ENCODE data around the gene CTBP1. TPM values are rescaled to one million over a fixed set of nuclear protein-coding genes. Genes with fewer than 3 reads are reported as not detected.
A peak's percentile ranks its signal among the peaks of the same experiment; 100 is the strongest.

CTBP1 gene
- total and polyA plus RNA-seq, 2 experiments from 2014 or later, result 152 to 431 TPM

GRCh38 chr4:1194010-1194900, 54.7 kb downstream of the CTBP1 start:
- no peak overlapping the region for H3K27ac ChIP-seq
- no peaks in the 10 kb centered on the region for H3K36me3 ChIP-seq
- H3K4me1 ChIP-seq (ENCODE audit: low read depth), result no peaks in the 10 kb centered on the region
- no peaks in the 10 kb centered on the region for H3K27me3 ChIP-seq
- H3K4me3 ChIP-seq, result no peak overlapping the region
- peak in 1 of 2 donors; percentile 79 for DNase-seq (ENCODE audit: low read depth in 1 of 2, low spot score in 1 of 2)
- TF ChIP-seq CTCF (IDR thresholded peaks at IDR 0.05; ENCODE audit: low read depth, low read length), result peak; percentile 12
- H3K9me3 ChIP-seq (ENCODE audit: low read depth), result no peaks in the 10 kb centered on the region

GRCh38 chr4:1193206-1194009, 55.5 kb downstream of the CTBP1 start:
- Histone ChIP-seq H3K4me3 (no peak overlapping the region), H3K27me3 (no peaks in the 10 kb centered on the region), H3K9me3 (ENCODE audit: low read depth) (no peaks in the 10 kb centered on the region), H3K27ac (no peak overlapping the region), H3K4me1 (ENCODE audit: low read depth) (no peaks in the 10 kb centered on the region), H3K36me3 (no peaks in the 10 kb centered on the region)
- TF ChIP-seq CTCF (IDR thresholded peaks at IDR 0.05; ENCODE audit: low read depth, low read length), result no peak
- peak in 1 of 2 donors; percentile 26 for DNase-seq (ENCODE audit: low read depth in 1 of 2, low spot score in 1 of 2)

GRCh38 chr4:1192493-1193205, 56.3 kb downstream of the CTBP1 start:
- H3K27me3 ChIP-seq, result no peaks in the 10 kb centered on the region
- H3K9me3 ChIP-seq (ENCODE audit: low read depth), result no peaks in the 10 kb centered on the region
- H3K36me3 ChIP-seq, result no peaks in the 10 kb centered on the region
- H3K4me3 ChIP-seq, result no peak overlapping the region
- H3K4me1 ChIP-seq (ENCODE audit: low read depth), result no peaks in the 10 kb centered on the region
- no peak overlapping the region for H3K27ac ChIP-seq
- TF ChIP-seq CTCF (IDR thresholded peaks at IDR 0.05; ENCODE audit: low read depth, low read length), result no peak
- no peak for DNase-seq (ENCODE audit: low read depth in 1 of 2, low spot score in 1 of 2)

- no peak for TF ChIP-seq CTCF (IDR thresholded peaks at IDR 0.05; ENCODE audit: low read depth, low read length)
- H3K36me3 ChIP-seq, result no peaks in the 10 kb centered on the region
- no peaks in the 10 kb centered on the region for H3K9me3 ChIP-seq (ENCODE audit: low read depth)
- H3K27me3 ChIP-seq, result no peaks in the 10 kb centered on the region
- no peak overlapping the region for H3K4me3 ChIP-seq
- peak in 1 of 2 donors; percentile 98 for DNase-seq (ENCODE audit: low read depth in 1 of 2, low spot score in 1 of 2)
- no peak overlapping the region for H3K27ac ChIP-seq
- no peaks in the 10 kb centered on the region for H3K4me1 ChIP-seq (ENCODE audit: low read depth)
These were observed 56.8 kb downstream of the CTBP1 start for GRCh38 chr4:1192091-1192492.

GRCh38 chr4:1191621-1192020, 57.3 kb downstream of the CTBP1 start:
- H3K27ac ChIP-seq, result no peak overlapping the region
- H3K4me3 ChIP-seq, result no peak overlapping the region
- H3K4me1 ChIP-seq (ENCODE audit: low read depth), result no peaks in the 10 kb centered on the region
- TF ChIP-seq CTCF (IDR thresholded peaks at IDR 0.05; ENCODE audit: low read depth, low read length), result no peak
- DNase-seq (ENCODE audit: low read depth in 1 of 2, low spot score in 1 of 2), result no peak
- H3K36me3 ChIP-seq, result no peaks in the 10 kb centered on the region
- no peaks in the 10 kb centered on the region for H3K9me3 ChIP-seq (ENCODE audit: low read depth)
- H3K27me3 ChIP-seq, result no peaks in the 10 kb centered on the region
